ENCODE measurements around the gene PRB3.

DNA sequence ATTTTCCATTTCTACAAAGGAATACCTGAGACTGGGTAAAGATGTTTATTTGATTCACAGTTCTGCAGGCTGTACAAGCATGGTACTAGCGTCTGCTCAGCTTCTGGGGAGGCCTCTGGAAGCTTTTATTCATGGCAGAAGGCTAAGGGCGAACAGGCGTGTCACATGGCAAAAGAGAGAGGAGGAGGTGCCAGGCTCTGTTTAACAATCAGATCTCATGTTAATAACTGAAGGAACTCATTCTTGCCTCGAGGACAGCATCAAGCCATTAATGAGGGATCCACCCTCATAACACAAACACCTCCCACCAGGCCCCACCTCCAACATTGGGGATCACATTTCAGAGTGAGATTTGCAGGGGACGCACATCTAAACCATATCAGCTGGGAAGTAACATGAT, 36.0 kb downstream of the PRB3 start:
- TF ChIP-seq, protein P1, sequence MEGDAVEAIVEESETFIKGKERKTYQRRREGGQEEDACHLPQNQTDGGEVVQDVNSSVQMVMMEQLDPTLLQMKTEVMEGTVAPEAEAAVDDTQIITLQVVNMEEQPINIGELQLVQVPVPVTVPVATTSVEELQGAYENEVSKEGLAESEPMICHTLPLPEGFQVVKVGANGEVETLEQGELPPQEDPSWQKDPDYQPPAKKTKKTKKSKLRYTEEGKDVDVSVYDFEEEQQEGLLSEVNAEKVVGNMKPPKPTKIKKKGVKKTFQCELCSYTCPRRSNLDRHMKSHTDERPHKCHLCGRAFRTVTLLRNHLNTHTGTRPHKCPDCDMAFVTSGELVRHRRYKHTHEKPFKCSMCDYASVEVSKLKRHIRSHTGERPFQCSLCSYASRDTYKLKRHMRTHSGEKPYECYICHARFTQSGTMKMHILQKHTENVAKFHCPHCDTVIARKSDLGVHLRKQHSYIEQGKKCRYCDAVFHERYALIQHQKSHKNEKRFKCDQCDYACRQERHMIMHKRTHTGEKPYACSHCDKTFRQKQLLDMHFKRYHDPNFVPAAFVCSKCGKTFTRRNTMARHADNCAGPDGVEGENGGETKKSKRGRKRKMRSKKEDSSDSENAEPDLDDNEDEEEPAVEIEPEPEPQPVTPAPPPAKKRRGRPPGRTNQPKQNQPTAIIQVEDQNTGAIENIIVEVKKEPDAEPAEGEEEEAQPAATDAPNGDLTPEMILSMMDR (conservative IDR thresholded peaks at IDR 0.05), result no peak
- no peak for TF ChIP-seq ZFX (IDR thresholded peaks at IDR 0.05)
